Cardiac fibroblast (primary cell): ENCODE data around the gene FTMT.
"Not testable (repeated sequence)": the region's sequence is repeated elsewhere in the genome, so short reads cannot be mapped to it uniquely, and the experiment has no call there.

Experiments used
- DNase-seq, 2 donors: peaks; one replicate each; pipeline versions ENCODE4 v3.0.0 to v3.0.0-alpha.2; 2010; ENCODE audit warnings: low read depth in 2 of 2
- H3K4me3 ChIP-seq, 2 donors: replicated peaks in 1 of 2; 1 replicate in 1 of 2; 2 replicates in 1 of 2; pipeline ENCODE4 v1.5.1; 2011; ENCODE audit warnings: low read depth in 2 of 2, low read length in 2 of 2, mild to moderate bottlenecking in 2 of 2, moderate library complexity in 1 of 2
- TF ChIP-seq, protein P1 (sequence below): IDR thresholded peaks from one replicate; pipeline ENCODE4 v1.5.1; 2011; ENCODE audit warnings: low read depth, mild to moderate bottlenecking, low read length, inconsistent platforms

Gene FTMT

DNA sequence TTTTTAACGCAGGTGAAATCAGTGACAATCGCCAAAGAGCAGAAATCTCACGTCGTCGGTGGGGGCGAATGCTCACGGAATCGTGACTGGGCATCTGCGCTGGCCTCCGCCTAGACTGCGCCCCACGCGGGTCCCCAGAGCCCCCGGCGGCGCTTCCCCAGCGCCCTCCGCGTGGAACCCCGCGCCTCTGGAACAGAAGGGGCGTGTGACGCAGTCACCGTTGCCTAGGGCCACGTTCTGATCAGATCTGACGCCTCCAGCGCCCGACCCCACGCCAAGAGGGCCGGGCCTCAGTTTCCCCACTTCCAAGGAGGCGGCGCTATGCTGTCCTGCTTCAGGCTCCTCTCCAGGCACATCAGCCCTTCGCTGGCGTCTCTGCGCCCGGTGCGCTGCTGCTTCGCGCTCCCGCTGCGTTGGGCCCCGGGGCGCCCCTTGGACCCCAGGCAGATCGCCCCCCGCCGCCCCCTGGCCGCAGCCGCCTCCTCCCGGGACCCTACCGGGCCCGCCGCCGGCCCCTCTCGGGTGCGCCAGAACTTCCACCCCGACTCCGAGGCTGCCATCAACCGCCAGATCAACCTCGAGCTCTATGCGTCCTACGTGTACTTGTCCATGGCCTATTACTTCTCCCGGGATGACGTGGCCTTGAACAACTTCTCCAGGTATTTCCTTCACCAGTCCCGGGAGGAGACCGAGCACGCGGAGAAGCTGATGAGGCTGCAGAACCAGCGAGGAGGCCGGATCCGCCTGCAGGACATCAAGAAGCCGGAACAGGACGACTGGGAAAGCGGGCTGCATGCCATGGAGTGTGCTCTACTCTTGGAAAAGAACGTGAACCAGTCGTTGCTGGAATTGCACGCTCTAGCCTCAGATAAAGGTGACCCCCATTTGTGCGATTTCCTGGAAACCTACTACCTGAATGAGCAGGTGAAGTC is at the start of gene FTMT:
TSS of gene FTMT (plus strand) at position 240 of the 932 bp plus-strand sequence. CDS start at position 322, 82 bp downstream.
- TF ChIP-seq, protein P1, sequence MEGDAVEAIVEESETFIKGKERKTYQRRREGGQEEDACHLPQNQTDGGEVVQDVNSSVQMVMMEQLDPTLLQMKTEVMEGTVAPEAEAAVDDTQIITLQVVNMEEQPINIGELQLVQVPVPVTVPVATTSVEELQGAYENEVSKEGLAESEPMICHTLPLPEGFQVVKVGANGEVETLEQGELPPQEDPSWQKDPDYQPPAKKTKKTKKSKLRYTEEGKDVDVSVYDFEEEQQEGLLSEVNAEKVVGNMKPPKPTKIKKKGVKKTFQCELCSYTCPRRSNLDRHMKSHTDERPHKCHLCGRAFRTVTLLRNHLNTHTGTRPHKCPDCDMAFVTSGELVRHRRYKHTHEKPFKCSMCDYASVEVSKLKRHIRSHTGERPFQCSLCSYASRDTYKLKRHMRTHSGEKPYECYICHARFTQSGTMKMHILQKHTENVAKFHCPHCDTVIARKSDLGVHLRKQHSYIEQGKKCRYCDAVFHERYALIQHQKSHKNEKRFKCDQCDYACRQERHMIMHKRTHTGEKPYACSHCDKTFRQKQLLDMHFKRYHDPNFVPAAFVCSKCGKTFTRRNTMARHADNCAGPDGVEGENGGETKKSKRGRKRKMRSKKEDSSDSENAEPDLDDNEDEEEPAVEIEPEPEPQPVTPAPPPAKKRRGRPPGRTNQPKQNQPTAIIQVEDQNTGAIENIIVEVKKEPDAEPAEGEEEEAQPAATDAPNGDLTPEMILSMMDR: no peak
- DNase-seq: no peak
- no peak within 1 kb of the TSS for H3K4me3 ChIP-seq

GRCh38 chr5:121805251-121805650 is 46.4 kb upstream of the FTMT start:
- H3K4me3 ChIP-seq, DNase-seq: not testable (repeated sequence)

- no peak overlapping the region for H3K4me3 ChIP-seq
- DNase-seq: no peak
- TF ChIP-seq, protein P1: no peak
Measured at GRCh38 chr5:121805911-121806310, 45.8 kb upstream of the FTMT start.

DNA sequence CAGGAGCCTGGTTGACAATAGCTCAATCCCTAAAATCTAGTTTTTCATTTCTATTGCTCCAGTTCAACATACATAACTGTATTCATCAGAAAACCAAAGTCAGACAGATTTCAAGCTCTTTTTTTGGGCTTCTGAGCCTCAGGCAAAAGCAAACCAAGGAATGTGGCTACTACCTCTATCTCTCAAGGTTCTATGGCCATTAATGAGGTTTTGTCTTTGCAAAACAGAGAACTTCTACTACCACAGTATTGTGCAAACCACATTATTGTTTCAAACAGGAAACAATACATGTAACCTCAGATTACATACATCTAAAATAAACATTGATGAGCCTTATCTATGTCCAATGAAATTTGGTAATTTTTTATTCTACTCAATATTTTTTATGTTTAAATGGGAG is 35.5 kb upstream of the FTMT start:
- TF ChIP-seq, protein P1: no peak
- H3K4me3 ChIP-seq: no peak overlapping the region
- DNase-seq: no peak

DNA sequence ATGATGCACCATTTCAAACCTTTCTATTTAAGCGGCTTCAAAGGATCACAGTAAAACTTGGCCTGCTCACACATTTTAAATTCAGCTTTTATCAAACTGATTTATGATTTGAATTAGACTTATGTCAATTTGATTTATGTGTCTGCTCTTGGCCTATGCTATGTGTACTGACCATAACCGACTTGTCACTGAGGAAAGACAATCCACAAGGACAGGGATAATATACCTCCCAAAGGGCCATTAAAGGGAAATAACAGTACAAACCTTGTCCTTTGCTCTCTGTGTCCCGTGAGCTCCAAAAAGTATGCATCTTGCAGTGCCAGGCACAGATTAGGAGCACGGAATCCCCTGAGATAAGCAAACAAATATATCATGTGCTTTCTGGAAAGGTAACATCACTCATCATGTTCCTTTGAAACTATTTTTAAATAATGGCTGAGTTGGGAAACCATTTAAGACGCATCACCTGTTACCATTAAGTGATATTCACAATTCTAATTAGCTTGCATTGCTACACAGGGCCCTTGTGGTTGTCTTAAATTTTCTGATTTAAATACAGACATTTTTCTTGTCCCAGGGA is 31.9 kb upstream of the FTMT start:
- no peak overlapping the region for H3K4me3 ChIP-seq
- TF ChIP-seq, protein P1: no peak
- DNase-seq: no peak

DNA sequence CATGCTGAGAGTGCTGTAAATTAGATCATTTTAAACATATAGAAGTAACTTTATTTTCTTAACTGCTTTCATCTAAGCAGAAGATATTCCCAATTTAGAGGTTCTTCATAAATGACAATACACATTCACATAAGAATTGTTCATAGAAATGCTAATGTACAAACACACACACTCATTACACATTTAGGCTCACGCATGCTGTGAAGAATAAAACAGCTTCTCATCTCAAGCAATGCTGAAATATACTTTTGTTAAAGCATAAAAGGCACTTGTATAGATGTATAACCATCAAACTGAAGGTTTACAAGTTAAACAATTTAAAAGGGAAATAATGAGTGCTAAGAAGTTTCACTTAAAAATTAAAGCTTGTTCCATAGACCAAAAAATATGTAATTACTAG is 18.1 kb upstream of the FTMT start:
- TF ChIP-seq, protein P1: no peak
- no peak for DNase-seq
- H3K4me3 ChIP-seq: no peak overlapping the region

GRCh38 chr5:121834021-121834420 is 17.7 kb upstream of the FTMT start:
- DNase-seq: no peak
- no peak overlapping the region for H3K4me3 ChIP-seq
- TF ChIP-seq, protein P1: no peak
